Measurements from ENCODE around the gene GRAMD1B.

The GRAMD1B gene

GRCh38 chr11:123608945-123609344 is 178.9 kb downstream of the GRAMD1B start:
- Histone ChIP-seq H2AFZ (ENCODE audit: low read length) (no peak overlapping the region), H3K27ac (replicated peaks; ENCODE audit: low read length) (no peak overlapping the region), H3K27me3 (ENCODE audit: control insufficient read depth in 3 of 3, insufficient read depth in 3 of 3, low read depth in 1 of 3, low read length in 3 of 3) (no peaks in the 10 kb centered on the region), H3K4me2 (ENCODE audit: insufficient read depth, low read length, poor library complexity, severe bottlenecking) (no peak overlapping the region), H4K91ac (ENCODE audit: low read depth, low read length, poor library complexity) (no peak overlapping the region), H3K23ac (ENCODE audit: low read depth, low read length, poor library complexity) (peak overlapping the region; percentile 22), H3K4me1 (ENCODE audit: control insufficient read depth in 2 of 2, insufficient read depth in 1 of 2, low read depth in 1 of 2, low read length in 2 of 2) (peaks cover 0 to 3% of the 10 kb centered on the region in 2 donors), H3K79me1 (ENCODE audit: low read depth, low read length) (no peaks in the 10 kb centered on the region), H2BK120ac (ENCODE audit: low read depth, low read length) (no peak overlapping the region), H3K9ac (ENCODE audit: low read depth, low read length, poor library complexity) (no peak overlapping the region), H3K9me3 (replicated peaks in 1 of 2; ENCODE audit: control insufficient read depth in 2 of 2, insufficient read depth in 1 of 2, low read depth in 1 of 2, low read length in 2 of 2) (no peaks in the 10 kb centered on the region), H3K14ac (ENCODE audit: low read length) (no peak overlapping the region), H2BK15ac (ENCODE audit: low read length) (no peak overlapping the region), H2BK12ac (ENCODE audit: low read length) (no peak overlapping the region), H2AK5ac (ENCODE audit: low read depth, low read length) (no peak overlapping the region), H4K8ac (ENCODE audit: low read depth, low read length) (no peak overlapping the region), H3K4me3 (ENCODE audit: low read length in 2 of 2) (no peak overlapping the region), H3K4ac (ENCODE audit: low read length) (no peak overlapping the region), H3K36me3 (replicated peaks in 1 of 2; ENCODE audit: control insufficient read depth in 2 of 2, insufficient read depth in 2 of 2, low read length in 2 of 2) (peaks cover 18 to 28% of the 10 kb centered on the region in 2 donors), H3K18ac (ENCODE audit: low read length) (no peak overlapping the region), H2BK5ac (ENCODE audit: low read length) (no peak overlapping the region)
- WGBS, 2 donors (ENCODE audit: extremely low coverage in 2 of 2, insufficient read length in 2 of 2, insufficient replicate concordance in 1 of 2), result no CpG with 5 or more reads among the region's 8 CpGs
- DNase-seq (ENCODE audit: low spot score), result no peak

GRCh38 chr11:123611698-123612097 is 181.6 kb downstream of the GRAMD1B start:
- no peak overlapping the region for H3K23ac ChIP-seq (ENCODE audit: low read depth, low read length, poor library complexity)
- H2BK5ac ChIP-seq (ENCODE audit: low read length), result no peak overlapping the region
- DNase-seq (ENCODE audit: low spot score), result no peak
- WGBS, 2 donors (ENCODE audit: extremely low coverage in 2 of 2, insufficient read length in 2 of 2, insufficient replicate concordance in 1 of 2), result no CpG with 5 or more reads among the region's 4 CpGs
- no peak overlapping the region for H3K4ac ChIP-seq (ENCODE audit: low read length)
- no peak overlapping the region for H2AFZ ChIP-seq (ENCODE audit: low read length)
- no peaks in the 10 kb centered on the region for H3K9me3 ChIP-seq (replicated peaks in 1 of 2; ENCODE audit: control insufficient read depth in 2 of 2, insufficient read depth in 1 of 2, low read depth in 1 of 2, low read length in 2 of 2)
- no peak overlapping the region for H2BK15ac ChIP-seq (ENCODE audit: low read length)
- no peak overlapping the region for H2AK5ac ChIP-seq (ENCODE audit: low read depth, low read length)
- H3K18ac ChIP-seq (ENCODE audit: low read length), result no peak overlapping the region
- H3K4me1 ChIP-seq (ENCODE audit: control insufficient read depth in 2 of 2, insufficient read depth in 1 of 2, low read depth in 1 of 2, low read length in 2 of 2), result peaks cover 0 to 3% of the 10 kb centered on the region in 2 donors
- H3K4me3 ChIP-seq (ENCODE audit: low read length in 2 of 2), result no peak overlapping the region
- H4K8ac ChIP-seq (ENCODE audit: low read depth, low read length), result no peak overlapping the region
- no peak overlapping the region for H3K14ac ChIP-seq (ENCODE audit: low read length)
- H2BK120ac ChIP-seq (ENCODE audit: low read depth, low read length), result no peak overlapping the region
- no peak overlapping the region for H3K4me2 ChIP-seq (ENCODE audit: insufficient read depth, low read length, poor library complexity, severe bottlenecking)
- no peaks in the 10 kb centered on the region for H3K27me3 ChIP-seq (ENCODE audit: control insufficient read depth in 3 of 3, insufficient read depth in 3 of 3, low read depth in 1 of 3, low read length in 3 of 3)
- H4K91ac ChIP-seq (ENCODE audit: low read depth, low read length, poor library complexity), result no peak overlapping the region
- H3K36me3 ChIP-seq (replicated peaks in 1 of 2; ENCODE audit: control insufficient read depth in 2 of 2, insufficient read depth in 2 of 2, low read length in 2 of 2), result peaks cover 13 to 34% of the 10 kb centered on the region in 2 donors
- H3K9ac ChIP-seq (ENCODE audit: low read depth, low read length, poor library complexity), result no peak overlapping the region
- H3K27ac ChIP-seq (replicated peaks; ENCODE audit: low read length), result no peak overlapping the region
- no peaks in the 10 kb centered on the region for H3K79me1 ChIP-seq (ENCODE audit: low read depth, low read length)
- H2BK12ac ChIP-seq (ENCODE audit: low read length), result no peak overlapping the region

GRCh38 chr11:123616505-123617198 is 186.6 kb downstream of the GRAMD1B start:
- Histone ChIP-seq H3K9ac (ENCODE audit: low read depth, low read length, poor library complexity) (no peak overlapping the region), H3K4ac (ENCODE audit: low read length) (no peak overlapping the region), H2BK15ac (ENCODE audit: low read length) (no peak overlapping the region), H4K91ac (ENCODE audit: low read depth, low read length, poor library complexity) (no peak overlapping the region), H3K18ac (ENCODE audit: low read length) (no peak overlapping the region), H2AFZ (ENCODE audit: low read length) (peak overlapping the region; percentile 51), H3K4me2 (ENCODE audit: insufficient read depth, low read length, poor library complexity, severe bottlenecking) (no peak overlapping the region), H2BK120ac (ENCODE audit: low read depth, low read length) (no peak overlapping the region), H3K23ac (ENCODE audit: low read depth, low read length, poor library complexity) (no peak overlapping the region), H3K79me1 (ENCODE audit: low read depth, low read length) (no peaks in the 10 kb centered on the region), H3K9me3 (replicated peaks in 1 of 2; ENCODE audit: control insufficient read depth in 2 of 2, insufficient read depth in 1 of 2, low read depth in 1 of 2, low read length in 2 of 2) (no peaks in the 10 kb centered on the region), H3K14ac (ENCODE audit: low read length) (no peak overlapping the region), H2BK12ac (ENCODE audit: low read length) (no peak overlapping the region), H3K27me3 (ENCODE audit: control insufficient read depth in 3 of 3, insufficient read depth in 3 of 3, low read depth in 1 of 3, low read length in 3 of 3) (no peaks in the 10 kb centered on the region), H3K4me1 (ENCODE audit: control insufficient read depth in 2 of 2, insufficient read depth in 1 of 2, low read depth in 1 of 2, low read length in 2 of 2) (no peaks in the 10 kb centered on the region), H2BK5ac (ENCODE audit: low read length) (no peak overlapping the region), H3K36me3 (replicated peaks in 1 of 2; ENCODE audit: control insufficient read depth in 2 of 2, insufficient read depth in 2 of 2, low read length in 2 of 2) (peaks cover 5 to 30% of the 10 kb centered on the region in 2 donors), H3K4me3 (ENCODE audit: low read length in 2 of 2) (no peak overlapping the region), H2AK5ac (ENCODE audit: low read depth, low read length) (no peak overlapping the region), H4K8ac (ENCODE audit: low read depth, low read length) (no peak overlapping the region), H3K27ac (replicated peaks; ENCODE audit: low read length) (no peak overlapping the region)
- no peak for DNase-seq (ENCODE audit: low spot score)
- no CpG with 5 or more reads among the region's 11 CpGs for WGBS, 2 donors (ENCODE audit: extremely low coverage in 2 of 2, insufficient read length in 2 of 2, insufficient replicate concordance in 1 of 2)

- H2BK12ac ChIP-seq (ENCODE audit: low read length), result no peak overlapping the region
- H3K27me3 ChIP-seq (ENCODE audit: control insufficient read depth in 3 of 3, insufficient read depth in 3 of 3, low read depth in 1 of 3, low read length in 3 of 3), result no peaks in the 10 kb centered on the region
- H3K18ac ChIP-seq (ENCODE audit: low read length), result no peak overlapping the region
- no peak overlapping the region for H3K4ac ChIP-seq (ENCODE audit: low read length)
- H3K27ac ChIP-seq (replicated peaks; ENCODE audit: low read length), result no peak overlapping the region
- H3K4me2 ChIP-seq (ENCODE audit: insufficient read depth, low read length, poor library complexity, severe bottlenecking), result no peak overlapping the region
- no peak overlapping the region for H2AFZ ChIP-seq (ENCODE audit: low read length)
- H3K4me3 ChIP-seq (ENCODE audit: low read length in 2 of 2), result no peak overlapping the region
- peaks cover 0 to 35% of the 10 kb centered on the region in 2 donors for H3K36me3 ChIP-seq (replicated peaks in 1 of 2; ENCODE audit: control insufficient read depth in 2 of 2, insufficient read depth in 2 of 2, low read length in 2 of 2)
- no peak overlapping the region for H4K91ac ChIP-seq (ENCODE audit: low read depth, low read length, poor library complexity)
- H2BK120ac ChIP-seq (ENCODE audit: low read depth, low read length), result no peak overlapping the region
- H2BK15ac ChIP-seq (ENCODE audit: low read length), result no peak overlapping the region
- no peaks in the 10 kb centered on the region for H3K4me1 ChIP-seq (ENCODE audit: control insufficient read depth in 2 of 2, insufficient read depth in 1 of 2, low read depth in 1 of 2, low read length in 2 of 2)
- DNase-seq (ENCODE audit: low spot score), result no peak
- H3K9ac ChIP-seq (ENCODE audit: low read depth, low read length, poor library complexity), result no peak overlapping the region
- no CpG with 5 or more reads among the region's 9 CpGs for WGBS, 2 donors (ENCODE audit: extremely low coverage in 2 of 2, insufficient read length in 2 of 2, insufficient replicate concordance in 1 of 2)
- no peaks in the 10 kb centered on the region for H3K79me1 ChIP-seq (ENCODE audit: low read depth, low read length)
- no peak overlapping the region for H2BK5ac ChIP-seq (ENCODE audit: low read length)
- H2AK5ac ChIP-seq (ENCODE audit: low read depth, low read length), result no peak overlapping the region
- H3K9me3 ChIP-seq (replicated peaks in 1 of 2; ENCODE audit: control insufficient read depth in 2 of 2, insufficient read depth in 1 of 2, low read depth in 1 of 2, low read length in 2 of 2), result no peaks in the 10 kb centered on the region
- no peak overlapping the region for H3K14ac ChIP-seq (ENCODE audit: low read length)
- no peak overlapping the region for H3K23ac ChIP-seq (ENCODE audit: low read depth, low read length, poor library complexity)
- H4K8ac ChIP-seq (ENCODE audit: low read depth, low read length), result no peak overlapping the region
Measured at GRCh38 chr11:123622576-123622975, 192.5 kb downstream of the GRAMD1B start.
